GM19397 (cell line): ENCODE measurements around the gene HDAC9.
"Not testable (repeated sequence)": the region's sequence is repeated elsewhere in the genome, so short reads cannot be mapped to it uniquely, and the experiment has no call there.

Experiments used
- ATAC-seq: cut with Tn5 transposase; IDR thresholded peaks from one replicate; pipeline ENCODE4 v1.9.1; 2021; ENCODE audit warnings: mild to moderate bottlenecking, moderate library complexity; ENCODE audit not compliant: unreplicated experiment

Gene HDAC9

GRCh38 chr7:18702071-18702829 lies 206.7 kb downstream of the HDAC9 start:
- ATAC-seq, result no peak

- no peak for ATAC-seq
Observed at GRCh38 chr7:18703685-18704084, 208.1 kb downstream of the HDAC9 start.

- ATAC-seq, result no peak
Observed at GRCh38 chr7:18706670-18707069, 211.1 kb downstream of the HDAC9 start.

GRCh38 chr7:18708204-18708603 lies 212.7 kb downstream of the HDAC9 start:
- no peak for ATAC-seq

- ATAC-seq, result no peak
Observed at GRCh38 chr7:18715988-18716387, 220.4 kb downstream of the HDAC9 start.

GRCh38 chr7:18721429-18721828 lies 225.9 kb downstream of the HDAC9 start:
- ATAC-seq, result no peak

GRCh38 chr7:18724318-18724717 lies 228.8 kb downstream of the HDAC9 start:
- ATAC-seq, result no peak

GRCh38 chr7:18727115-18727870 lies 231.7 kb downstream of the HDAC9 start:
- no peak for ATAC-seq

- ATAC-seq, result not testable (repeated sequence)
Observed at GRCh38 chr7:18736012-18736411, 240.5 kb downstream of the HDAC9 start.

GRCh38 chr7:18740579-18740988 lies 245.0 kb downstream of the HDAC9 start:
- ATAC-seq, result no peak

GRCh38 chr7:18753972-18754610 lies 258.5 kb downstream of the HDAC9 start:
- no peak for ATAC-seq

- no peak for ATAC-seq
Observed at GRCh38 chr7:18754766-18755165, 259.2 kb downstream of the HDAC9 start.

GRCh38 chr7:18755793-18756192 lies 260.2 kb downstream of the HDAC9 start:
- no peak for ATAC-seq

- no peak for ATAC-seq
Observed at GRCh38 chr7:18756378-18757050, 261.0 kb downstream of the HDAC9 start.

- ATAC-seq, result no peak
Observed at GRCh38 chr7:18760046-18760445, 264.5 kb downstream of the HDAC9 start.

GRCh38 chr7:18760631-18761445 lies 265.3 kb downstream of the HDAC9 start:
- ATAC-seq, result no peak

- no peak for ATAC-seq
Observed at GRCh38 chr7:18762189-18762588, 266.6 kb downstream of the HDAC9 start.

GRCh38 chr7:18768256-18768655 lies 272.7 kb downstream of the HDAC9 start:
- no peak for ATAC-seq

GRCh38 chr7:18770154-18770811 lies 274.7 kb downstream of the HDAC9 start:
- no peak for ATAC-seq

- no peak for ATAC-seq
Observed at GRCh38 chr7:18770822-18771221, 275.3 kb downstream of the HDAC9 start.
